ENCODE data around the gene DDX19B. TPM values are rescaled to one million over a fixed set of nuclear protein-coding genes. Genes with fewer than 3 reads are reported as not detected.
"Not testable (repeated sequence)": the region's sequence is repeated elsewhere in the genome, so short reads cannot be mapped to it uniquely, and the experiment has no call there.

The DDX19B gene
- 17.1 and 17.8 TPM in 2 replicates for total RNA-seq (2014; rRNA removed; shearing (Covaris generic))

GRCh38 chr16:70298988-70299938, at the start of gene DDX19B:
Gene DDX19B (plus strand): TSS chr16:70299186. CDS start chr16:70299298, 112 bp downstream.
- DNase-seq (ENCODE audit: low spot score) = peak; percentile 54

GRCh38 chr16:70249697-70250096, 49.3 kb upstream of the DDX19B start:
- DNase-seq (ENCODE audit: low spot score) = not testable (repeated sequence)

GRCh38 chr16:70250748-70251628, 48.0 kb upstream of the DDX19B start:
- no peak for DNase-seq (ENCODE audit: low spot score)

GRCh38 chr16:70251629-70252354, 47.2 kb upstream of the DDX19B start, which contains the start of gene EXOSC6:
Gene EXOSC6 (minus strand): TSS chr16:70251940. CDS start chr16:70251900, 40 bp downstream.
- peak; percentile 91 for DNase-seq (ENCODE audit: low spot score)

- DNase-seq (ENCODE audit: low spot score) = no peak
Measured at GRCh38 chr16:70252355-70252988, 46.5 kb upstream of the DDX19B start.

- DNase-seq (ENCODE audit: low spot score) = no peak
Measured at GRCh38 chr16:70253291-70254106, 45.5 kb upstream of the DDX19B start.

- no peak for DNase-seq (ENCODE audit: low spot score)
Measured at GRCh38 chr16:70254180-70254964, 44.6 kb upstream of the DDX19B start.

- no peak for DNase-seq (ENCODE audit: low spot score)
Measured at GRCh38 chr16:70254965-70255286, 44.1 kb upstream of the DDX19B start.

GRCh38 chr16:70255574-70255973, 43.4 kb upstream of the DDX19B start:
- no peak for DNase-seq (ENCODE audit: low spot score)

GRCh38 chr16:70257391-70257790, 41.6 kb upstream of the DDX19B start:
- no peak for DNase-seq (ENCODE audit: low spot score)

GRCh38 chr16:70258065-70258464, 40.9 kb upstream of the DDX19B start:
- no peak for DNase-seq (ENCODE audit: low spot score)

GRCh38 chr16:70258946-70259345, 40.0 kb upstream of the DDX19B start:
- no peak for DNase-seq (ENCODE audit: low spot score)

GRCh38 chr16:70259903-70260302, 39.1 kb upstream of the DDX19B start:
- not testable (repeated sequence) for DNase-seq (ENCODE audit: low spot score)

- DNase-seq (ENCODE audit: low spot score) = no peak
Measured at GRCh38 chr16:70267516-70267915, 31.5 kb upstream of the DDX19B start.

- DNase-seq (ENCODE audit: low spot score) = not testable (repeated sequence)
Measured at GRCh38 chr16:70267922-70268321, 31.1 kb upstream of the DDX19B start.

GRCh38 chr16:70269471-70269870, 29.5 kb upstream of the DDX19B start:
- no peak for DNase-seq (ENCODE audit: low spot score)

GRCh38 chr16:70270176-70270575, 28.8 kb upstream of the DDX19B start:
- no peak for DNase-seq (ENCODE audit: low spot score)

- DNase-seq (ENCODE audit: low spot score) = no peak
Measured at GRCh38 chr16:70271696-70272095, 27.3 kb upstream of the DDX19B start.

GRCh38 chr16:70276392-70276791, 22.6 kb upstream of the DDX19B start:
- DNase-seq (ENCODE audit: low spot score) = no peak
